ENCODE measurements around the gene ZSCAN18. TPM values are rescaled to one million over a fixed set of nuclear protein-coding genes. Genes with fewer than 3 reads are reported as not detected.

The ZSCAN18 gene
- total and polyA plus RNA-seq, 2 donors (not counting 3 experiments of a cell fraction or from before 2014, with no cell fraction given), result 15.8 to 17.3 TPM

DNA sequence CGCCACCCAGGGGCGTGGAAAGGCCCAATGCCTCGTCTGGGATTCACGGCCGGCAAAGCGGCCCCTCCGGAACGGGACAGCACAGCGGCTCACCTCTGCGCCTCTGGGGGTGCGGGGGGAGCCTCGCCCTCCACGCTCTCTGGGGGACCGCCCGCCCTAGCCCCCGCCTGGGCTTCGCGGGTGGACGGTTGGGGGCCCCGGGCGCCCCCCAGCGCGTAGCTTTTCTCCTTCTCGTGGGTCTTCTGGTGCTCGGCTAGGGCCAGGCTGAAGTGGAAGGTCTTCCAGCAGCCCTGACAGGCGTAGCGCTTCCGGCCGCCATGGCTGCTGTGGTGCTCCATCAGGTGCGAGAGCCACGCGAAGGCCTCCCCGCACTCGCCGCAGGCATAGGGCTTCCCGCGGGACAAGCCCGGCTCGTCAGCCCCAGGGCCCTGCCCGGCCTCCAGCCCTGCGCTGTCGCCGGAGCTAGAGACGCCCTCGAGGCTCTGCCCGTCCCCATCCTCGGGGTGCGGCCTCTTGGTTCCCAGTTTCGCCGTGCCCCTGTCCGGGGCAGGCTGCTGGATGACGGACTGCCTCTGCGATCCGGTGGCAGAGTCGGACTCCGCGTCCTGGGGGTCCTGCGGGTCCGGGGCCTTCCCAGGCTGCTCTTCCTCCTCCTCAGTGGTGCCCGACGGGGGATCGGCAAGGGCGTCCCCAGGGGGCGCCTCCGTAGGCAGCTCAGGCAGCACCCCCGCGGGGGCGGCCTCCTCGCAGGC lies 13.3 kb downstream of the ZSCAN18 start:
- no peak overlapping the region for H2AFZ ChIP-seq (ENCODE audit: low read depth, low read length)
- no peaks in the 10 kb centered on the region for H3K9me3 ChIP-seq (replicated peaks; ENCODE audit: control insufficient read depth, insufficient read depth, low read length)

More for the DNA sequence above, 13.3 kb downstream of the ZSCAN18 start:
- H3K36me3 ChIP-seq (ENCODE audit: control insufficient read depth in 2 of 2, extremely low read depth in 1 of 2, insufficient read depth in 2 of 2, low read length in 2 of 2), result no peaks in the 10 kb centered on the region
- TF ChIP-seq FOS (IDR thresholded peaks at IDR 0.05; ENCODE audit: borderline replicate concordance, insufficient read depth, low read length), result no peak
- no peak for TF ChIP-seq MYC (IDR thresholded peaks at IDR 0.05; ENCODE audit: low read depth, low read length)
- TF ChIP-seq, protein P1, sequence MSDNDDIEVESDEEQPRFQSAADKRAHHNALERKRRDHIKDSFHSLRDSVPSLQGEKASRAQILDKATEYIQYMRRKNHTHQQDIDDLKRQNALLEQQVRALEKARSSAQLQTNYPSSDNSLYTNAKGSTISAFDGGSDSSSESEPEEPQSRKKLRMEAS (IDR thresholded peaks at IDR 0.05; ENCODE audit: insufficient read depth, insufficient read length), result no peak
- no peak for TF ChIP-seq POLR2AphosphoS5 (IDR thresholded peaks at IDR 0.05; ENCODE audit: insufficient read depth, low read depth, low read length)
- TF ChIP-seq CTCF (IDR thresholded peaks at IDR 0.05; ENCODE audit: extremely low read depth in 1 of 2, insufficient read depth in 1 of 2, low read depth in 1 of 2, low read length in 2 of 2), result no peak
- no peak for TF ChIP-seq EZH2 (IDR thresholded peaks at IDR 0.05; ENCODE audit: borderline replicate concordance, low read depth, low read length, severe bottlenecking)
- TF ChIP-seq GATA2 (IDR thresholded peaks at IDR 0.05; ENCODE audit: insufficient read depth, insufficient read length, low read depth, low read length), result no peak
- no peak for TF ChIP-seq POLR2A (IDR thresholded peaks at IDR 0.05; ENCODE audit: low read depth, low read length)
- no peak for TF ChIP-seq JUN (IDR thresholded peaks at IDR 0.05; ENCODE audit: borderline replicate concordance, insufficient read depth, insufficient read length, low read depth)
- H3K9me1 ChIP-seq (replicated peaks; ENCODE audit: control insufficient read depth, extremely low read depth, insufficient read depth, low read length), result no peaks in the 10 kb centered on the region
- intact Hi-C loops (cut with micrococcal nuclease) (no loop called here), dilution Hi-C loops (cut with MboI; ENCODE audit: extremely low pct_ligation_motif_present, low sequenced_read_pairs) (no loop called here)
- FAIRE-seq (no peak), DNase-seq (ENCODE audit: low read depth, low spot score) (no peak)
- ChIA-PET POLR2A (no interaction called here), CTCF (no interaction called here)
- H3K27me3 ChIP-seq (ENCODE audit: control insufficient read depth in 2 of 2, insufficient read depth in 2 of 2, low read length in 2 of 2), result no peaks in the 10 kb centered on the region
- no peak overlapping the region for H3K27ac ChIP-seq (ENCODE audit: insufficient read depth, low read depth, low read length)
- no peaks in the 10 kb centered on the region for H3K79me2 ChIP-seq (ENCODE audit: control insufficient read depth, insufficient read depth, low read length)
- no peak overlapping the region for H3K4me3 ChIP-seq (replicated peaks in 1 of 3; ENCODE audit: insufficient read depth in 1 of 3, low read depth in 1 of 3, low read length in 3 of 3)
- no peak overlapping the region for H3K9ac ChIP-seq (replicated peaks; ENCODE audit: extremely low read depth, insufficient read depth, low read length)
- no peak overlapping the region for H3K4me2 ChIP-seq (ENCODE audit: insufficient read depth, low read length)
- BruUV-seq (replicated peaks), result no TSS peak
- no peaks in the 10 kb centered on the region for H4K20me1 ChIP-seq (replicated peaks; ENCODE audit: control insufficient read depth, extremely low read depth, insufficient read depth, low read length)
- H3K4me1 ChIP-seq (ENCODE audit: control insufficient read depth, extremely low read depth, insufficient read depth, low read length), result no peaks in the 10 kb centered on the region
